GM23248 (cell line): Measurements from ENCODE around the gene TMEM255B.

ENCODE experiments used
- EZH2 ChIP-seq: fragments of 200-600 bp; sonication (generic); IDR thresholded peaks from 2 replicates; pipeline ENCODE4 v1.6.1; 2018; ENCODE audit warnings: antibody characterized with exemption, mild to moderate bottlenecking; ENCODE audit not compliant: insufficient read depth, poor library complexity, severe bottlenecking
- EZH2phosphoT487 ChIP-seq: fragments of 200-600 bp; sonication (generic); IDR thresholded peaks from 2 replicates; pipeline ENCODE4 v1.6.1; 2018; ENCODE audit warnings: antibody characterized with exemption, moderate library complexity, mild to moderate bottlenecking, low read depth; ENCODE audit not compliant: insufficient read depth

DNA sequence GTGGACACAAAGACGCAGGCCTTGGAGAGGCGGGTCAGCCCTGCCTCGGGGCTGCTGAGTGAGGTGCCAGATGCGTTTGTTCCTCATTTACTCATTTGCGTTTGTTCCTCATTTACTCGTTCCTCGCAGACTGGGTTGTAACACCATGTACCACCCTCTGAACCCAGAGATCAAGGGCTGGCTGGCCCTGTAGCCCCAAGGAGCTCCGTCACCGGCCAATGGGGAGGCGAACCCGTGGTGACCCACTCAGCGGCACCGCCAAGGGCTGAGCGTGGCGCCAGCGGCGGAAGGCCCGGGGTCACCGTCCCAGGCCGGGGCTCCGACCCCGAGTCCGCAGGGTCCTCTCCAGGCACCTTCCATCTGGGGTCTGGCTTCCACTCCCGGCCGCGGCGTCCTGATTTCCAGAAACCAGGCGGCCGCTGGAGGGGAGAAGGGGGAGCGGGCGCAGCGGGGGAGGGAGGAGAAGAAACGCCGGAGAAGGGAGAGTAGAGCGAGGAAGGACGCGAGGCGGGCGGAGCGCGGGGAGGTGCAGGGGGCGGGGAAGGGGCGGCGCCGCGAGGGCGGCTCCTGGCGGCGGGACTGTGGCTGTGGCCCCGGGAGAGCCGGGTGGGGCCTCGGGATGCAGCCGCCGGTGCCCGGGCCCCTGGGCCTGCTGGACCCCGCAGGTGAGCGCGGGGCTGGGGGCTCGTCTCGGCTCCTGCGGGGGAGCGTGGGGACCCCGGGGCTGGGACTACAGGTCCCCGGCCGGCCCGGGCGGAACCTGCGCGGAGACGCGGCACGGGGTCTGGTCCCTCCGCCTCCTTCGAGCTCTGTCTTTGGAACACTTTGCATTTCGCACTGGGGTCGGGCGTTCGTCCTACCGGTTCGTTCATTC, at the start of gene TMEM255B:
- TF ChIP-seq EZH2 (no peak), EZH2phosphoT487 (no peak)
